Trophoblast cell (in vitro differentiated cells and primary cell): ENCODE data around the gene ASTN2.

ENCODE experiments used
- DNase-seq, 2 donors: peaks; one replicate each; pipeline ENCODE4 v3.0.0-alpha.2; 2016
- H2AFZ ChIP-seq: 2 replicates; pipeline ENCODE4 v1.6.1; 2013; ENCODE audit warnings: low read length, moderate library complexity, mild to moderate bottlenecking; ENCODE audit not compliant: insufficient read depth, poor library complexity
- H2AK5ac ChIP-seq: 2 replicates; pipeline ENCODE4 v1.6.1; 2013; ENCODE audit warnings: mild to moderate bottlenecking, low read length
- H2BK120ac ChIP-seq: 2 replicates; pipeline ENCODE4 v1.6.1; 2013; ENCODE audit warnings: low read length, mild to moderate bottlenecking, moderate library complexity; ENCODE audit not compliant: insufficient read depth, poor library complexity
- H2BK12ac ChIP-seq: 2 replicates; pipeline ENCODE4 v1.6.1; 2013; ENCODE audit warnings: mild to moderate bottlenecking, low read length, moderate library complexity
- H2BK5ac ChIP-seq: 2 replicates; pipeline ENCODE4 v1.6.1; 2013; ENCODE audit warnings: low read length, low read depth, moderate library complexity, mild to moderate bottlenecking; ENCODE audit not compliant: poor library complexity
- H3K14ac ChIP-seq: 2 replicates; pipeline ENCODE4 v1.6.1; 2013; ENCODE audit warnings: mild to moderate bottlenecking, low read length
- H3K18ac ChIP-seq: 2 replicates; pipeline ENCODE4 v1.6.1; 2013; ENCODE audit warnings: mild to moderate bottlenecking, low read length
- H3K23ac ChIP-seq: 2 replicates; pipeline ENCODE4 v1.6.1; 2013; ENCODE audit warnings: low read length
- H3K27ac ChIP-seq: 2 replicates; pipeline ENCODE4 v1.5.1; 2013; ENCODE audit warnings: low read depth, mild to moderate bottlenecking, inconsistent platforms, low read length, moderate library complexity
- H3K27me3 ChIP-seq: 2 replicates; pipeline ENCODE4 v1.6.1; 2013; ENCODE audit warnings: inconsistent platforms, mild to moderate bottlenecking, low read length, moderate library complexity; ENCODE audit not compliant: insufficient read depth
- H3K36me3 ChIP-seq, 2 experiments: 1 replicate in 1 of 2; 2 replicates in 1 of 2; pipeline ENCODE4 v1.6.1; 2013; ENCODE audit warnings: low read length in 2 of 2, mild to moderate bottlenecking in 2 of 2, moderate library complexity in 1 of 2; ENCODE audit not compliant: insufficient read depth in 2 of 2, control insufficient read depth in 1 of 2
- H3K4ac ChIP-seq: 2 replicates; pipeline ENCODE4 v1.6.1; 2013; ENCODE audit warnings: low read depth, mild to moderate bottlenecking, low read length, moderate library complexity
- H3K4me1 ChIP-seq, 2 experiments: 1 replicate in 1 of 2; 2 replicates in 1 of 2; pipeline ENCODE4 v1.6.1; 2013; ENCODE audit warnings: low read length in 2 of 2, mild to moderate bottlenecking in 2 of 2, moderate library complexity in 1 of 2; ENCODE audit not compliant: insufficient read depth in 2 of 2, control insufficient read depth in 1 of 2
- H3K4me2 ChIP-seq: 2 replicates; pipeline ENCODE4 v1.6.1; 2013; ENCODE audit warnings: inconsistent platforms, mild to moderate bottlenecking, low read length, moderate library complexity
- H3K4me3 ChIP-seq: 2 replicates; pipeline ENCODE4 v1.5.1; 2013; ENCODE audit warnings: mild to moderate bottlenecking, low read depth, low read length, inconsistent platforms
- H3K79me1 ChIP-seq: one replicate; pipeline ENCODE4 v1.6.1; 2013; ENCODE audit warnings: low read length
- H3K79me2 ChIP-seq: 2 replicates; pipeline ENCODE4 v1.6.1; 2013; ENCODE audit warnings: low read length, mild to moderate bottlenecking; ENCODE audit not compliant: control insufficient read depth, insufficient read depth, poor library complexity
- H3K9ac ChIP-seq: 2 replicates; pipeline ENCODE4 v1.6.1; 2013; ENCODE audit warnings: mild to moderate bottlenecking, low read length
- H3K9me3 ChIP-seq: 2 replicates; pipeline ENCODE4 v1.6.1; 2013; ENCODE audit warnings: low read depth, mild to moderate bottlenecking, control low read depth, inconsistent platforms, low read length; ENCODE audit not compliant: insufficient read depth
- H4K12ac ChIP-seq: 2 replicates; pipeline ENCODE4 v1.6.1; 2013; ENCODE audit warnings: low read depth, mild to moderate bottlenecking, low read length, moderate library complexity
- H4K8ac ChIP-seq: 2 replicates; pipeline ENCODE4 v1.6.1; 2013; ENCODE audit warnings: low read depth, mild to moderate bottlenecking, low read length, moderate library complexity
- H4K91ac ChIP-seq: one replicate; pipeline ENCODE4 v1.6.1; 2013; ENCODE audit warnings: low read depth, mild to moderate bottlenecking, low read length, moderate library complexity
- WGBS: extraction: QIAGEN DNeasy Blood & Tissue Kit; methylation state at CpG from one replicate; pipeline ENCODE4 v1.1.7; 2013; ENCODE audit warnings: missing lambda C conversion rate; ENCODE audit not compliant: insufficient read length, insufficient coverage; ENCODE audit errors: extremely low coverage; 5-methylcytosine and 5-hydroxymethylcytosine counted together

ASTN2 gene

GRCh38 chr9:117205806-117206205 is 209.1 kb downstream of the ASTN2 start:
- no peak overlapping the region for H2BK5ac ChIP-seq
- H2BK120ac ChIP-seq: no peak overlapping the region
- H3K14ac ChIP-seq: no peak overlapping the region
- H3K4ac ChIP-seq: no peak overlapping the region
- no peaks in the 10 kb centered on the region for H3K4me1 ChIP-seq
- no peaks in the 10 kb centered on the region for H3K36me3 ChIP-seq
- H3K4me3 ChIP-seq: no peak overlapping the region
- no peak overlapping the region for H3K27ac ChIP-seq
- H4K8ac ChIP-seq: no peak overlapping the region
- H4K91ac ChIP-seq: no peak overlapping the region
- no peak overlapping the region for H2AK5ac ChIP-seq
- no peaks in the 10 kb centered on the region for H3K9me3 ChIP-seq
- H3K79me2 ChIP-seq: no peaks in the 10 kb centered on the region
- H4K12ac ChIP-seq: no peak overlapping the region
- DNase-seq: peak; percentile 40 to 74
- no peaks in the 10 kb centered on the region for H3K79me1 ChIP-seq
- H2BK12ac ChIP-seq: no peak overlapping the region
- H3K18ac ChIP-seq: no peak overlapping the region
- no peak overlapping the region for H3K23ac ChIP-seq
- no peak overlapping the region for H3K9ac ChIP-seq
- H3K4me2 ChIP-seq: no peak overlapping the region
- no peak overlapping the region for H2AFZ ChIP-seq
- WGBS: no CpG with 5 or more reads among the region's 4 CpGs
- no peaks in the 10 kb centered on the region for H3K27me3 ChIP-seq

- no CpG with 5 or more reads among the region's 1 CpG for WGBS
Measured at GRCh38 chr9:117204971-117205370, 209.9 kb downstream of the ASTN2 start.

DNA sequence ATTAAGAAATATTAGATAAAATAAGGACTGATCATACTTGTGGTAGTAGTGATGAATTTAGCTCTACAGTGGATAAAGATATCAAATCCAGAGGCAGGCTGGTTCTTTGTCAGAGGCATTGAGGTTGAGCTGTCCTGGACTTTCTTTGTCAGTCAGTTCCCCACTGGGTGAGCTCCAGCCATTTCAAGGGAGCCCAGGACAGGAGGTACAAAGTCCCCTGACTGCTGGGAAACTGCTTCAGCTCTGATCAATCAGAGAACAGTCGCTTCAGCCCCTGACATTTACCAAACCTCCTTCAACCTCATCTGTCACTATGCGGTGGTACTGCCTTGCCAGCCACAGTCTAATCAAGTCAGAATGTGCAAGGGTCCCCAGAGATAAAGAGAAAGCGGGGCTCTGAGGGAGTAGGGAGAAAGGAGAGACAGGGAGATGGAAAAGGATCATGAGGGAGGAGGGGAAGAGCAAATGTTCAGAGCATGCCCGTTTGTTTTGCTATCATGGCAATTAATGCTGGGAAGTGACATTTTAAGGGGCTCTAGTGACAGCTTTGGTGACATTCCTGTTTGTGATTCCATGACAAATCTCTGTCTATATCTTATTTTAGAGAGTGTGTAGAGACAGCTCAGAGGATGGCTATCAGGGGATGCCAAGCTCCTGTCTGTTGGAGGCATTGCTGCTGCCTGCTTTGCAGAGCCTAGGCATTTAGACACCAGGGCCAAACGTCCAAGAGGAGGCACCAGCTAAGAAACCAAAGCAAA is 223.2 kb downstream of the ASTN2 start:
- no peak overlapping the region for H3K18ac ChIP-seq
- no peak overlapping the region for H2AK5ac ChIP-seq
- H3K9me3 ChIP-seq: no peaks in the 10 kb centered on the region
- H2BK120ac ChIP-seq: no peak overlapping the region
- no peak overlapping the region for H4K8ac ChIP-seq
- no peak for DNase-seq
- H3K4me3 ChIP-seq: no peak overlapping the region
- H3K27me3 ChIP-seq: no peaks in the 10 kb centered on the region
- no peak overlapping the region for H2BK12ac ChIP-seq
- H3K79me1 ChIP-seq: no peaks in the 10 kb centered on the region
- H3K4me2 ChIP-seq: no peak overlapping the region
- H4K12ac ChIP-seq: no peak overlapping the region
- H3K9ac ChIP-seq: no peak overlapping the region
- H3K4me1 ChIP-seq: peaks cover 0 to 3% of the 10 kb centered on the region in 2 experiments
- no peak overlapping the region for H2BK5ac ChIP-seq
- H3K36me3 ChIP-seq: no peaks in the 10 kb centered on the region
- H3K27ac ChIP-seq: no peak overlapping the region
- no peak overlapping the region for H2AFZ ChIP-seq
- H3K14ac ChIP-seq: no peak overlapping the region
- no peak overlapping the region for H3K23ac ChIP-seq
- no peak overlapping the region for H3K4ac ChIP-seq
- H4K91ac ChIP-seq: no peak overlapping the region
- no CpG with 5 or more reads among the region's 5 CpGs for WGBS
- H3K79me2 ChIP-seq: no peaks in the 10 kb centered on the region

More at GRCh38 chr9:117204971-117205370, 209.9 kb downstream of the ASTN2 start:
- H3K27ac ChIP-seq: no peak overlapping the region
- no peak overlapping the region for H2AK5ac ChIP-seq
- H3K79me2 ChIP-seq: no peaks in the 10 kb centered on the region
- H3K27me3 ChIP-seq: no peaks in the 10 kb centered on the region
- H3K9ac ChIP-seq: no peak overlapping the region
- H2BK120ac ChIP-seq: no peak overlapping the region
- peak; percentile 37 to 72 for DNase-seq
- no peaks in the 10 kb centered on the region for H3K4me1 ChIP-seq
- H3K4me2 ChIP-seq: no peak overlapping the region
- H2BK5ac ChIP-seq: no peak overlapping the region
- H4K91ac ChIP-seq: no peak overlapping the region
- H3K79me1 ChIP-seq: no peaks in the 10 kb centered on the region
- H3K18ac ChIP-seq: no peak overlapping the region
- no peaks in the 10 kb centered on the region for H3K36me3 ChIP-seq
- H3K14ac ChIP-seq: no peak overlapping the region
- no peak overlapping the region for H2AFZ ChIP-seq
- H2BK12ac ChIP-seq: no peak overlapping the region
- no peaks in the 10 kb centered on the region for H3K9me3 ChIP-seq
- no peak overlapping the region for H3K4me3 ChIP-seq
- H4K8ac ChIP-seq: no peak overlapping the region
- H4K12ac ChIP-seq: no peak overlapping the region
- no peak overlapping the region for H3K23ac ChIP-seq
- no peak overlapping the region for H3K4ac ChIP-seq

GRCh38 chr9:117189121-117189520 is 225.7 kb downstream of the ASTN2 start:
- H2AFZ ChIP-seq: no peak overlapping the region
- H4K91ac ChIP-seq: no peak overlapping the region
- H3K4me3 ChIP-seq: no peak overlapping the region
- no peaks in the 10 kb centered on the region for H3K79me2 ChIP-seq
- no peak overlapping the region for H4K8ac ChIP-seq
- no peaks in the 10 kb centered on the region for H3K36me3 ChIP-seq
- H3K18ac ChIP-seq: no peak overlapping the region
- no peaks in the 10 kb centered on the region for H3K9me3 ChIP-seq
- H3K14ac ChIP-seq: no peak overlapping the region
- no CpG with 5 or more reads among the region's 3 CpGs for WGBS
- no peak overlapping the region for H4K12ac ChIP-seq
- H3K27ac ChIP-seq: no peak overlapping the region
- no peak overlapping the region for H3K4ac ChIP-seq
- H2BK5ac ChIP-seq: no peak overlapping the region
- H2AK5ac ChIP-seq: no peak overlapping the region
- no peak overlapping the region for H3K4me2 ChIP-seq
- H3K23ac ChIP-seq: no peak overlapping the region
- H3K4me1 ChIP-seq: peaks cover 3 to 8% of the 10 kb centered on the region in 2 experiments
- H3K79me1 ChIP-seq: no peaks in the 10 kb centered on the region
- no peak overlapping the region for H3K9ac ChIP-seq
- no peak overlapping the region for H2BK120ac ChIP-seq
- no peak overlapping the region for H2BK12ac ChIP-seq
- peak; percentile 19 to 80 for DNase-seq
- H3K27me3 ChIP-seq: no peaks in the 10 kb centered on the region
